GM11168 (cell line): ENCODE measurements around the gene ZBTB7C.

ENCODE experiments used
- in situ Hi-C: fragments of 300-500 bp; cut with MboI; formaldehyde crosslinking; loops from one replicate; pipeline ENCODE4 v1.12.0; 2022; ENCODE audit warnings: low sequenced_read_pairs; ENCODE audit not compliant: unreplicated experiment

The ZBTB7C gene

GRCh38 chr18:48393170-48393569 is 16.0 kb downstream of the ZBTB7C start:
- in situ Hi-C loops = no loop called here

- in situ Hi-C loops = no loop called here
Measured at GRCh38 chr18:48392268-48392667, 16.9 kb downstream of the ZBTB7C start.

- in situ Hi-C loops = no loop called here
Measured at GRCh38 chr18:48391868-48392267, 17.3 kb downstream of the ZBTB7C start.

GRCh38 chr18:48390641-48391040 is 18.5 kb downstream of the ZBTB7C start:
- in situ Hi-C loops = no loop called here

- in situ Hi-C loops = no loop called here
Measured at GRCh38 chr18:48388478-48388877, 20.7 kb downstream of the ZBTB7C start.

GRCh38 chr18:48387300-48387699 is 21.9 kb downstream of the ZBTB7C start:
- in situ Hi-C loops = no loop called here

GRCh38 chr18:48385596-48385995 is 23.6 kb downstream of the ZBTB7C start:
- in situ Hi-C loops = no loop called here

GRCh38 chr18:48376934-48377333 is 32.2 kb downstream of the ZBTB7C start:
- in situ Hi-C loops = no loop called here

- in situ Hi-C loops = no loop called here
Measured at GRCh38 chr18:48376406-48376805, 32.8 kb downstream of the ZBTB7C start.

- in situ Hi-C loops = no loop called here
Measured at GRCh38 chr18:48375150-48375800, 33.9 kb downstream of the ZBTB7C start.

GRCh38 chr18:48374423-48375149 is 34.6 kb downstream of the ZBTB7C start:
- in situ Hi-C loops = no loop called here

GRCh38 chr18:48371854-48372602 is 37.2 kb downstream of the ZBTB7C start:
- in situ Hi-C loops = no loop called here

- in situ Hi-C loops = no loop called here
Measured at GRCh38 chr18:48367557-48367956, 41.6 kb downstream of the ZBTB7C start.

GRCh38 chr18:48365965-48366364 is 43.2 kb downstream of the ZBTB7C start:
- in situ Hi-C loops = no loop called here

- in situ Hi-C loops = no loop called here
Measured at GRCh38 chr18:48364146-48364545, 45.0 kb downstream of the ZBTB7C start.

- in situ Hi-C loops = no loop called here
Measured at GRCh38 chr18:48363175-48363574, 46.0 kb downstream of the ZBTB7C start.

GRCh38 chr18:48361801-48362200 is 47.4 kb downstream of the ZBTB7C start:
- in situ Hi-C loops = no loop called here

- in situ Hi-C loops = no loop called here
Measured at GRCh38 chr18:48360376-48361021, 48.7 kb downstream of the ZBTB7C start.

- in situ Hi-C loops = no loop called here
Measured at GRCh38 chr18:48359626-48360025, 49.6 kb downstream of the ZBTB7C start.

- in situ Hi-C loops = no loop called here
Measured at GRCh38 chr18:48358868-48359267, 50.3 kb downstream of the ZBTB7C start.
